Measurements from ENCODE around the gene NCK2.

DNA sequence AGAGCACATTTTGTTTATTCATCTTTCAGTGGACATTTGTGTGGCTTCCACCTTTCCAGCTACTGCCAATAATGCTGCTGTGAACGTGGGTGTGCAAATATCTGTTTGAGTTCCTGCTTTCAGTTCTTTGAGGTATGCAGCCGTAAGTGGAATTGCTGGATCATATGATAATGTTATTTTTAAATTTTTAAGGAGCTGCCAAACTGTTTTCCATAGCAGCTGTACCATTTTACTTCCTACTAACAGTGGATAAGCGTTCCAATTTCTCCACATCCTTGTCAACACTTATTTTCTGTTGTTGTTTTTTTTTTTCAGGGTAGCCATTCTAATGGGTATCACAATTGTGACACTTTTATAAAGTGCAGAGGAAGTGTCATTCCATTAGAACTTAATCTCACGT is 162.5 kb downstream of the NCK2 start:
- no peak for TF ChIP-seq USF2 (IDR thresholded peaks at IDR 0.05; ENCODE audit: low read depth, low read length)
- TF ChIP-seq, protein P1, sequence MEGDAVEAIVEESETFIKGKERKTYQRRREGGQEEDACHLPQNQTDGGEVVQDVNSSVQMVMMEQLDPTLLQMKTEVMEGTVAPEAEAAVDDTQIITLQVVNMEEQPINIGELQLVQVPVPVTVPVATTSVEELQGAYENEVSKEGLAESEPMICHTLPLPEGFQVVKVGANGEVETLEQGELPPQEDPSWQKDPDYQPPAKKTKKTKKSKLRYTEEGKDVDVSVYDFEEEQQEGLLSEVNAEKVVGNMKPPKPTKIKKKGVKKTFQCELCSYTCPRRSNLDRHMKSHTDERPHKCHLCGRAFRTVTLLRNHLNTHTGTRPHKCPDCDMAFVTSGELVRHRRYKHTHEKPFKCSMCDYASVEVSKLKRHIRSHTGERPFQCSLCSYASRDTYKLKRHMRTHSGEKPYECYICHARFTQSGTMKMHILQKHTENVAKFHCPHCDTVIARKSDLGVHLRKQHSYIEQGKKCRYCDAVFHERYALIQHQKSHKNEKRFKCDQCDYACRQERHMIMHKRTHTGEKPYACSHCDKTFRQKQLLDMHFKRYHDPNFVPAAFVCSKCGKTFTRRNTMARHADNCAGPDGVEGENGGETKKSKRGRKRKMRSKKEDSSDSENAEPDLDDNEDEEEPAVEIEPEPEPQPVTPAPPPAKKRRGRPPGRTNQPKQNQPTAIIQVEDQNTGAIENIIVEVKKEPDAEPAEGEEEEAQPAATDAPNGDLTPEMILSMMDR (conservative IDR thresholded peaks at IDR 0.05; ENCODE audit: low read depth, low read length), result no peak
- TF ChIP-seq CEBPB (IDR thresholded peaks at IDR 0.05; ENCODE audit: low read depth, low read length), result no peak
- TF ChIP-seq POLR2A (IDR thresholded peaks at IDR 0.05; ENCODE audit: low read depth, low read length), result no peak
- TF ChIP-seq MAFK (IDR thresholded peaks at IDR 0.05; ENCODE audit: low read depth, low read length), result no peak
- TF ChIP-seq SMC3 (IDR thresholded peaks at IDR 0.05; ENCODE audit: low read depth, low read length), result no peak

All from IMR-90 (cell line).